Measurements from ENCODE around the gene THSD4. TPM values are rescaled to one million over a fixed set of nuclear protein-coding genes. Genes with fewer than 3 reads are reported as not detected.

Gene THSD4
- total RNA-seq, 1 experiment from 2014 or later = 1.2 TPM

GRCh38 chr15:71808311-71809020 lies 693.2 kb downstream of the THSD4 start:
- no peak for DNase-seq (ENCODE audit: low spot score)

- no peak for DNase-seq (ENCODE audit: low spot score)
Observed at GRCh38 chr15:71809346-71809745, 694.1 kb downstream of the THSD4 start.

GRCh38 chr15:71810256-71811035 lies 695.2 kb downstream of the THSD4 start, which contains the start of gene NR2E3:
Gene NR2E3 (plus strand): TSS chr15:71810554. CDS start chr15:71810744, 190 bp downstream.
- no peak for DNase-seq (ENCODE audit: low spot score)

- DNase-seq (ENCODE audit: low spot score) = no peak
Observed at GRCh38 chr15:71811036-71811736, 695.9 kb downstream of the THSD4 start.

- DNase-seq (ENCODE audit: low spot score) = no peak
Observed at GRCh38 chr15:71811752-71812735, 696.8 kb downstream of the THSD4 start.

- no peak for DNase-seq (ENCODE audit: low spot score)
Observed at GRCh38 chr15:71812966-71813722, 697.9 kb downstream of the THSD4 start.

- DNase-seq (ENCODE audit: low spot score) = no peak
Observed at GRCh38 chr15:71813723-71814470, 698.6 kb downstream of the THSD4 start.

GRCh38 chr15:71815301-71815700 lies 700.0 kb downstream of the THSD4 start:
- no peak for DNase-seq (ENCODE audit: low spot score)

GRCh38 chr15:71817351-71817750 lies 702.1 kb downstream of the THSD4 start:
- DNase-seq (ENCODE audit: low spot score) = no peak

GRCh38 chr15:71820127-71820526 lies 704.9 kb downstream of the THSD4 start:
- DNase-seq (ENCODE audit: low spot score) = no peak

- DNase-seq (ENCODE audit: low spot score) = no peak
Observed at GRCh38 chr15:71821547-71822129, 706.4 kb downstream of the THSD4 start.

- DNase-seq (ENCODE audit: low spot score) = no peak
Observed at GRCh38 chr15:71822890-71823630, 707.8 kb downstream of the THSD4 start.

GRCh38 chr15:71823801-71824200 lies 708.5 kb downstream of the THSD4 start:
- no peak for DNase-seq (ENCODE audit: low spot score)

GRCh38 chr15:71825021-71825730 lies 709.9 kb downstream of the THSD4 start:
- DNase-seq (ENCODE audit: low spot score) = no peak

GRCh38 chr15:71826196-71826595 lies 710.9 kb downstream of the THSD4 start:
- DNase-seq (ENCODE audit: low spot score) = no peak

- no peak for DNase-seq (ENCODE audit: low spot score)
Observed at GRCh38 chr15:71830981-71831380, 715.7 kb downstream of the THSD4 start.

All from H4 (cell line).